DMS53 treated with DMSO at 0.1 percent for 48 hours (cell line): ENCODE measurements around the gene EIF2B1.
"Not testable (repeated sequence)": the region's sequence is repeated elsewhere in the genome, so short reads cannot be mapped to it uniquely, and the experiment has no call there.

Experiments used
- DNase-seq: peaks from one replicate; lab custom pipeline; 2025; ENCODE audit not compliant: unreplicated experiment; lab: John Stamatoyannopoulos, UW

EIF2B1 gene

GRCh38 chr12:123621101-123621500 lies 12.4 kb downstream of the EIF2B1 start:
- DNase-seq = no peak

GRCh38 chr12:123617580-123617979 lies 15.9 kb downstream of the EIF2B1 start:
- DNase-seq = no peak

- no peak for DNase-seq
These were observed 16.3 kb downstream of the EIF2B1 start for GRCh38 chr12:123617144-123617543.

GRCh38 chr12:123614531-123614930 lies 19.0 kb downstream of the EIF2B1 start:
- DNase-seq = no peak

GRCh38 chr12:123614110-123614509 lies 19.4 kb downstream of the EIF2B1 start:
- no peak for DNase-seq

GRCh38 chr12:123608182-123608581 lies 25.3 kb downstream of the EIF2B1 start:
- DNase-seq = no peak

- no peak for DNase-seq
These were observed 25.7 kb downstream of the EIF2B1 start for GRCh38 chr12:123607756-123608155.

GRCh38 chr12:123603495-123603894 lies 30.0 kb downstream of the EIF2B1 start:
- DNase-seq = not testable (repeated sequence)

GRCh38 chr12:123602651-123603195 lies 30.8 kb downstream of the EIF2B1 start:
- DNase-seq = no peak

- DNase-seq = peak; percentile 57
These were observed 31.6 kb downstream of the EIF2B1 start, which contains the start of gene DDX55 for GRCh38 chr12:123601602-123602489. Gene DDX55, plus strand, starts transcription at chr12:123602099. Its CDS starts 50 bp downstream, at chr12:123602149.

GRCh38 chr12:123599721-123600120 lies 33.8 kb downstream of the EIF2B1 start:
- DNase-seq = no peak

GRCh38 chr12:123599310-123599709 lies 34.2 kb downstream of the EIF2B1 start:
- no peak for DNase-seq

GRCh38 chr12:123598522-123598921 lies 35.0 kb downstream of the EIF2B1 start:
- no peak for DNase-seq

- no peak for DNase-seq
These were observed 36.4 kb downstream of the EIF2B1 start for GRCh38 chr12:123597100-123597499.

GRCh38 chr12:123595729-123596128 lies 37.8 kb downstream of the EIF2B1 start:
- no peak for DNase-seq

- DNase-seq = no peak
These were observed 41.6 kb downstream of the EIF2B1 start for GRCh38 chr12:123591702-123592481.

- DNase-seq = no peak
These were observed 52.7 kb downstream of the EIF2B1 start for GRCh38 chr12:123580772-123581171.

GRCh38 chr12:123578829-123579228 lies 54.7 kb downstream of the EIF2B1 start:
- DNase-seq = not testable (repeated sequence)

GRCh38 chr12:123578243-123578642 lies 55.2 kb downstream of the EIF2B1 start:
- no peak for DNase-seq

- no peak for DNase-seq
These were observed 56.9 kb downstream of the EIF2B1 start for GRCh38 chr12:123576611-123577010.

GRCh38 chr12:123573870-123574269 lies 59.6 kb downstream of the EIF2B1 start:
- no peak for DNase-seq

GRCh38 chr12:123572391-123572790 lies 61.1 kb downstream of the EIF2B1 start:
- DNase-seq = no peak
